Hepatocyte (in vitro differentiated cells): Measurements from ENCODE around the gene ARHGEF10L.

Experiments used
- CTCF ChIP-seq: fragments of 200-600 bp; sonication (generic); IDR thresholded peaks from 2 replicates; pipeline ENCODE4 v1.5.1; 2016; ENCODE audit warnings: antibody characterized with exemption, mild to moderate bottlenecking; ENCODE audit not compliant: poor library complexity
- EZH2 ChIP-seq: fragments of 200-600 bp; sonication (generic); IDR thresholded peaks from 2 replicates; pipeline ENCODE4 v1.6.1; 2016; ENCODE audit warnings: antibody characterized with exemption, mild to moderate bottlenecking, borderline replicate concordance

- TF ChIP-seq CTCF = no peak
- no peak for TF ChIP-seq EZH2
These were observed 207.4 kb downstream of the ARHGEF10L start for GRCh38 chr1:17746920-17747319.
